BLaER1 treated with 17β-estradiol and CSF1 and Interleukin-3, amounts not matched to agents 10 nM and 100 nM (cell line): ENCODE data around the gene MRPL3.
"Not testable (repeated sequence)": the region's sequence is repeated elsewhere in the genome, so short reads cannot be mapped to it uniquely, and the experiment has no call there.

Experiments
- H3K27ac ChIP-seq, 11 experiments: shearing (Covaris generic); formaldehyde crosslinking; 2 replicates each; pipeline ENCODE4 v1.8.1; 2022
- H3K27me3 ChIP-seq, 11 experiments: shearing (Covaris generic); formaldehyde crosslinking; 2 replicates each; pipeline ENCODE4 v1.8.1; 2022
- H3K36me3 ChIP-seq, 11 experiments: shearing (Covaris generic); formaldehyde crosslinking; 2 replicates each; pipeline ENCODE4 v1.8.1; 2022
- H3K4me1 ChIP-seq, 10 experiments: shearing (Covaris generic); formaldehyde crosslinking; 2 replicates each; pipeline ENCODE4 v1.8.1; 2022
- H3K4me2 ChIP-seq, 11 experiments: shearing (Covaris generic); formaldehyde crosslinking; 2 replicates each; pipeline ENCODE4 v1.8.1; 2022
- H3K4me3 ChIP-seq, 10 experiments: shearing (Covaris generic); formaldehyde crosslinking; 2 replicates each; pipeline ENCODE4 v1.8.1; 2022
- H3K9ac ChIP-seq, 11 experiments: shearing (Covaris generic); formaldehyde crosslinking; 2 replicates each; pipeline ENCODE4 v1.8.1; 2022
- H3K9me3 ChIP-seq, 11 experiments: shearing (Covaris generic); formaldehyde crosslinking; replicated peaks in 1 of 11; 2 replicates each; pipeline ENCODE4 v1.8.1; 2022
- H4K20me1 ChIP-seq, 11 experiments: shearing (Covaris generic); formaldehyde crosslinking; 2 replicates each; pipeline ENCODE4 v1.8.1; 2022
- Cebpa-rat ChIP-seq, 11 experiments: shearing (Covaris generic); IDR thresholded peaks; 2 replicates each; pipeline ENCODE4 v1.8.1; 2022

Gene MRPL3

GRCh38 chr3:131518680-131519079, 15.9 kb upstream of the MRPL3 start:
- no peak for TF ChIP-seq Cebpa-rat (IDR thresholded peaks at IDR 0.05)
- Histone ChIP-seq H3K4me1 (no peaks in the 10 kb centered on the region), H3K27me3 (no peaks in the 10 kb centered on the region), H3K4me2 (no peak overlapping the region), H3K9ac (no peak overlapping the region), H3K4me3 (no peak overlapping the region), H3K27ac (no peak overlapping the region), H4K20me1 (no peaks in the 10 kb centered on the region), H3K9me3 (peaks cover 4 to 11% (median 9%) of the 10 kb centered on the region in 11 experiments; a peak in 15 of 22 replicates), H3K36me3 (no peaks in the 10 kb centered on the region)

GRCh38 chr3:131505421-131505820, 2.6 kb upstream of the MRPL3 start:
- no peak overlapping the region for H3K4me3 ChIP-seq
- H3K36me3 ChIP-seq = peaks cover 5 to 13% (median 8%) of the 10 kb centered on the region in 11 experiments; a peak in 20 of 22 replicates
- peak overlapping the region in 6 of 11 experiments; percentile 52 to 95 (median 91); a peak in 8 of 22 replicates for H3K27ac ChIP-seq
- no peaks in the 10 kb centered on the region for H3K27me3 ChIP-seq
- peaks cover 0 to 9% (median 3%) of the 10 kb centered on the region in 11 experiments; a peak in 16 of 22 replicates for H3K9me3 ChIP-seq
- H3K9ac ChIP-seq = peak overlapping the region in 1 of 11 experiments; percentile 45; a peak in 1 of 22 replicates
- no peak for TF ChIP-seq Cebpa-rat (IDR thresholded peaks at IDR 0.05)
- peaks cover 22 to 43% (median 37%) of the 10 kb centered on the region in 10 experiments for H3K4me1 ChIP-seq
- H4K20me1 ChIP-seq = peaks cover 0 to 4% (median 0%) of the 10 kb centered on the region in 11 experiments; a peak in 3 of 22 replicates
- H3K4me2 ChIP-seq = peak overlapping the region in 6 of 11 experiments; percentile 72 to 97 (median 92); a peak in 9 of 22 replicates

DNA sequence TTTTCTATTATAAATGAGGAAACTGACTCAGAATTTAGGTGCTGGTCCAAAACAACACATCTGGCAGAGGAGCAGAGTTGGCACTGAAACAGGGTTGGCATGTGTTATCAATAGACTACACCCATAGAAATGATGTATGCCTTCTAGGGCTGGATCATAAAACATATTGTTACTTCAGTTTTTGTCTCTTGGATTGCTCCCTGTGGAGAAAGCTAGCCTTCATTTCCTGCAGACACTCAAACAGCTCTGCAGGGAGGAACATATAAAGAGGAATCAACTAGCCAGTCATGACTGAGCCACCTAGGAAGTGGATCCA, 507 bp upstream of the MRPL3 start:
- H3K4me2 ChIP-seq = peak overlapping the region; percentile 72 to 97 (median 87)
- H3K4me1 ChIP-seq = peaks cover 22 to 45% (median 37%) of the 10 kb centered on the region in 10 experiments
- TF ChIP-seq Cebpa-rat (IDR thresholded peaks at IDR 0.05) = no peak
- peak overlapping the region; percentile 78 to 98 (median 94); a peak in 21 of 22 replicates for H3K27ac ChIP-seq
- H3K9me3 ChIP-seq = no peaks in the 10 kb centered on the region
- H3K27me3 ChIP-seq = no peaks in the 10 kb centered on the region
- H3K4me3 ChIP-seq = peak overlapping the region; percentile 76 to 93 (median 83)
- H3K36me3 ChIP-seq = peaks cover 26 to 34% (median 30%) of the 10 kb centered on the region in 11 experiments
- peaks cover 0 to 6% (median 0%) of the 10 kb centered on the region in 11 experiments; a peak in 3 of 22 replicates for H4K20me1 ChIP-seq
- H3K9ac ChIP-seq = peak overlapping the region; percentile 87 to 97 (median 93); a peak in 19 of 22 replicates

DNA sequence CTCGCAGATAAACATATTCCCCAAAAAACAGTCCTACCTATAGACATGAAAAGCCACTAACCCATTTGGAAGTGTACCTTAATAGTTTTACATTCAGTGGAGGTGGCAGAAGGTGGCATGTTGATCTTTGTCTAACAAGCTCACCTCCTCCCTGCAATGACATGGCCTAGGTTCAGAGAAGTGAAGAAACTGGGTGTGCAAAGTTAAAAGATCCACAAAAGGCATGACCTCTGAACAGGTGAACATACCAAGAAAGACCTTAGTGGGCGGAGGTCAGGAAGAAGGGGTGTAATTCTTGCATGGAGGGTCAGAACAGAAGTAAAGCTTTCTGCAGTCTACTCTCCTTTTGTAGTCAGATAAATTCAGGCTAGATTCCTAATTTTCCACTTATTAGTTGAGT, 822 bp downstream of the MRPL3 start:
- H3K27me3 ChIP-seq = no peaks in the 10 kb centered on the region
- H3K9ac ChIP-seq = peak overlapping the region; percentile 87 to 97 (median 93)
- no peaks in the 10 kb centered on the region for H3K9me3 ChIP-seq
- H3K27ac ChIP-seq = peak overlapping the region; percentile 78 to 98 (median 94)
- H3K4me1 ChIP-seq = peaks cover 22 to 46% (median 37%) of the 10 kb centered on the region in 10 experiments
- no peak for TF ChIP-seq Cebpa-rat (IDR thresholded peaks at IDR 0.05)
- H3K4me3 ChIP-seq = peak overlapping the region; percentile 76 to 93 (median 83)
- peaks cover 0 to 11% (median 1%) of the 10 kb centered on the region in 11 experiments; a peak in 5 of 22 replicates for H4K20me1 ChIP-seq
- H3K36me3 ChIP-seq = peaks cover 40 to 48% (median 43%) of the 10 kb centered on the region in 11 experiments
- peak overlapping the region; percentile 79 to 98 (median 89) for H3K4me2 ChIP-seq

DNA sequence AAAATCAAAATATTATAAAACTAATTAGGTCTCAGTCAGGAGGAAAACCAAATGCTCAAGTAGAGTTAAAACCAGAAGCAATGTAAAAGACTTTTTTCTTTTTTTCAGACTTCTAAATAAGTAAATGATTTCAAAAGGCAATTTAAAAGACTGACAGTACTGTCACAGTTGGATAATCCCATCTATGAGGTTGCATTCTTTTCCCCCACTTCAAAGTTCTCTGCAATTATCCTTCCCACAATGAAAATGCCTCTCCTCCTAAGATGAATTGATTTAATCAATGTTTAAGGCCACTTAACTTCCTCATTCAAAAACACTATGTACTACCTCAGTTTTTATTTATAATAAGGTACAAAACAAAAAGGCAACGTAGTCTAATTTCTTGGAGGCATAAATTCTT, 8.1 kb downstream of the MRPL3 start:
- H3K9ac ChIP-seq = no peak overlapping the region
- no peak overlapping the region for H3K4me3 ChIP-seq
- H3K4me2 ChIP-seq = no peak overlapping the region
- H3K27me3 ChIP-seq = no peaks in the 10 kb centered on the region
- no peak overlapping the region for H3K27ac ChIP-seq
- peaks cover 86 to 100% (median 93%) of the 10 kb centered on the region in 11 experiments for H3K36me3 ChIP-seq
- peaks cover 3 to 23% (median 13%) of the 10 kb centered on the region in 10 experiments; a peak in 16 of 20 replicates for H3K4me1 ChIP-seq
- TF ChIP-seq Cebpa-rat (IDR thresholded peaks at IDR 0.05) = no peak
- peaks cover 0 to 63% (median 28%) of the 10 kb centered on the region in 11 experiments; a peak in 12 of 22 replicates for H4K20me1 ChIP-seq
- no peaks in the 10 kb centered on the region for H3K9me3 ChIP-seq

DNA sequence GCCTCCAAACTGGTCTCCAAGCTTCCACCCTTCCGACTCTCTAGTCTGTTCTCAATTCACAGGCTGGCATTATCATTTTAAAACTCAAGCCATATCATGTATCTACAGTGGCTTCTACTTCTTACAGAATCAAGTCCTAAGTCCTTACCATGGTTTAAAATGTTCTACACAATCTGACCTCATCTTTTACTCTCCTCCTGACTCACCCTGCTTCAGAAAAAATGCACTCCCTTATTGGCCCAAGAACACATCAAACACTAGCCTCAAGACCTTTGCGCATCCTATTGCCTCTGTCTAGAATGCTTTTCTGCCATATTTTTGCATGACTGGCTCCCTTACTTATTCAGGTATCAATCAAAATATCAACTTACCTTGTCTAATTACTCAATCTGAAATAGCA, 11.0 kb downstream of the MRPL3 start:
- Histone ChIP-seq H3K4me1 (peaks cover 3 to 21% (median 11%) of the 10 kb centered on the region in 10 experiments; a peak in 16 of 20 replicates), H3K27ac (no peak overlapping the region), H3K4me2 (no peak overlapping the region), H3K9me3 (peaks cover 0 to 11% (median 8%) of the 10 kb centered on the region in 11 experiments; a peak in 8 of 22 replicates), H3K36me3 (peaks cover 83 to 100% (median 87%) of the 10 kb centered on the region in 11 experiments), H3K4me3 (no peak overlapping the region), H4K20me1 (peaks cover 0 to 57% (median 24%) of the 10 kb centered on the region in 11 experiments; a peak in 12 of 22 replicates), H3K9ac (no peak overlapping the region), H3K27me3 (no peaks in the 10 kb centered on the region)
- no peak for TF ChIP-seq Cebpa-rat (IDR thresholded peaks at IDR 0.05)

DNA sequence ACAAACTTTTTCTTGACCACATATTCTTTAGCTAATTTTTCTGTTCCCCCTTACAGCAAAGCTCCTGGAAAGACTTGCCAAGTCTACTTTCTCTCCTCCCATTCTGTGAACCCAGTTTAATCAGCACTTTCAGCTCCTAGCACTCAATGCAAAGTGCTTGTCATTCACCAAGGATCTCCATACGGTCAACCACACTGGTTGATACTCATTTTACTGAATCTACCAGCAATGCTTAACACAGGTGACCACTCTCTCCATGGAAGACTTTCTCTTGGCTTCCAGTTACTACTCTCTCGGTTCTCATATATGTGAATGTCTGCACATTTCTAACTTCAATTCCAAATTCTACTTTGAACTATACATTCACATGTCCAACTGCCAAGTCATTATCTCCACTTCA, 11.7 kb downstream of the MRPL3 start:
- Histone ChIP-seq H3K36me3 (peaks cover 77 to 100% (median 84%) of the 10 kb centered on the region in 11 experiments), H3K4me2 (no peak overlapping the region), H3K9me3 (peaks cover 0 to 11% (median 8%) of the 10 kb centered on the region in 11 experiments; a peak in 8 of 22 replicates), H3K9ac (no peak overlapping the region), H4K20me1 (peaks cover 0 to 50% (median 20%) of the 10 kb centered on the region in 11 experiments; a peak in 12 of 22 replicates), H3K27me3 (no peaks in the 10 kb centered on the region), H3K4me1 (peaks cover 0 to 15% (median 5%) of the 10 kb centered on the region in 10 experiments; a peak in 13 of 20 replicates), H3K27ac (no peak overlapping the region), H3K4me3 (no peak overlapping the region)
- TF ChIP-seq Cebpa-rat (IDR thresholded peaks at IDR 0.05) = no peak

GRCh38 chr3:131486545-131486944, 16.2 kb downstream of the MRPL3 start:
- peaks cover 0 to 11% (median 8%) of the 10 kb centered on the region in 11 experiments; a peak in 8 of 22 replicates for H3K9me3 ChIP-seq
- not testable (repeated sequence) for H3K9ac ChIP-seq, H3K4me3 ChIP-seq, H3K27ac ChIP-seq, H3K4me1 ChIP-seq, H3K4me2 ChIP-seq, H3K27me3 ChIP-seq
- H3K36me3 ChIP-seq = peaks cover 59 to 100% (median 88%) of the 10 kb centered on the region in 11 experiments
- peaks cover 0 to 38% (median 20%) of the 10 kb centered on the region in 11 experiments; a peak in 14 of 22 replicates for H4K20me1 ChIP-seq

- Histone ChIP-seq H3K36me3 (peaks cover 54 to 100% (median 88%) of the 10 kb centered on the region in 11 experiments), H3K4me1 (no peaks in the 10 kb centered on the region; a peak in 1 of 20 replicates), H3K4me3 (no peak overlapping the region), H3K27ac (no peak overlapping the region), H3K9me3 (peaks cover 0 to 11% (median 8%) of the 10 kb centered on the region in 11 experiments; a peak in 8 of 22 replicates), H3K4me2 (no peak overlapping the region), H3K9ac (no peak overlapping the region), H4K20me1 (peaks cover 0 to 32% (median 10%) of the 10 kb centered on the region in 11 experiments; a peak in 12 of 22 replicates), H3K27me3 (no peaks in the 10 kb centered on the region)
- TF ChIP-seq Cebpa-rat (IDR thresholded peaks at IDR 0.05) = no peak
Measured at GRCh38 chr3:131485119-131485518, 17.7 kb downstream of the MRPL3 start.
